ENCODE data around the gene TCEAL3. TPM values are rescaled to one million over a fixed set of nuclear protein-coding genes. Genes with fewer than 3 reads are reported as not detected.

The TCEAL3 gene
- total and polyA plus RNA-seq, 9 of the 15 experiments (the other 6 are each of a cell fraction or from before 2014, with no cell fraction given) = not detected

GRCh38 chrX:103628386-103629317 is 20.9 kb downstream of the TCEAL3 start, which contains the start of gene TCEAL1 (continued):
- no peak for TF ChIP-seq CEBPZ (IDR thresholded peaks at IDR 0.05; ENCODE audit: borderline replicate concordance, low read depth, low read length)
- TF ChIP-seq AFF4 (CRISPR knock-in tag; IDR thresholded peaks at IDR 0.05) = no peak
- TF ChIP-seq ZNF398 (CRISPR knock-in tag; IDR thresholded peaks at IDR 0.05) = no peak
- TF ChIP-seq SIX5 (IDR thresholded peaks at IDR 0.05; ENCODE audit: borderline replicate concordance in 1 of 2, insufficient read depth in 1 of 2, low read depth in 1 of 2, low read length in 2 of 2) = no peak
- TF ChIP-seq LCOR (CRISPR knock-in tag; IDR thresholded peaks at IDR 0.05) = no peak
- TF ChIP-seq USF1 (CRISPR knock-in tag; IDR thresholded peaks at IDR 0.05) = peak; percentile 90
- no peak for TF ChIP-seq HMG20A (CRISPR knock-in tag; conservative IDR thresholded peaks at IDR 0.05)
- TF ChIP-seq RAD51 (IDR thresholded peaks at IDR 0.05; ENCODE audit: borderline replicate concordance, low read depth) = peak; percentile 81
- TF ChIP-seq ZNF592 (IDR thresholded peaks at IDR 0.05) = no peak
- no peak for TF ChIP-seq MXI1 (IDR thresholded peaks at IDR 0.05; ENCODE audit: low read depth, low read length)
